Hepatocyte (in vitro differentiated cells): ENCODE measurements around the gene SLC5A10. TPM values are rescaled to one million over a fixed set of nuclear protein-coding genes. Genes with fewer than 3 reads are reported as not detected.
A peak's percentile ranks its signal among the peaks of the same experiment; 100 is the strongest.

Source experiments
- DNase-seq: peaks from one replicate; pipeline ENCODE4 v3.0.0-alpha.2; 2016; ENCODE audit warnings: low spot score
- H2AFZ ChIP-seq: fragments of 200-600 bp; sonication (generic); 2 replicates; pipeline ENCODE4 v1.6.0; 2016; ENCODE audit warnings: antibody characterized with exemption, mild to moderate bottlenecking
- H3K27ac ChIP-seq: fragments of 200-600 bp; sonication (generic); 2 replicates; pipeline ENCODE4 v1.5.1; 2016; ENCODE audit warnings: mild to moderate bottlenecking
- H3K27me3 ChIP-seq: fragments of 200-600 bp; sonication (generic); 2 replicates; pipeline ENCODE4 v1.6.1; 2016
- H3K36me3 ChIP-seq: fragments of 200-600 bp; sonication (generic); replicated peaks from 2 replicates; pipeline ENCODE4 v1.5.1; 2016; ENCODE audit warnings: low read depth; ENCODE audit not compliant: insufficient read depth
- H3K4me1 ChIP-seq: fragments of 200-600 bp; sonication (generic); 2 replicates; pipeline ENCODE4 v1.5.1; 2016; ENCODE audit warnings: mild to moderate bottlenecking, moderate library complexity; ENCODE audit not compliant: insufficient read depth
- H3K4me2 ChIP-seq: fragments of 200-600 bp; sonication (generic); 2 replicates; pipeline ENCODE4 v1.6.0; 2016
- H3K4me3 ChIP-seq: fragments of 200-600 bp; sonication (generic); 2 replicates; pipeline ENCODE4 v1.5.1; 2016; ENCODE audit warnings: mild to moderate bottlenecking
- H3K79me2 ChIP-seq: fragments of 200-600 bp; sonication (generic); 2 replicates; pipeline ENCODE4 v1.6.0; 2017; ENCODE audit warnings: mild to moderate bottlenecking
- H3K9me2 ChIP-seq: fragments of 200-600 bp; sonication (generic); replicated peaks from 2 replicates; pipeline ENCODE4 v1.6.0; 2017; ENCODE audit warnings: mild to moderate bottlenecking; ENCODE audit not compliant: insufficient read depth
- H3K9me3 ChIP-seq: fragments of 200-600 bp; sonication (generic); 2 replicates; pipeline ENCODE4 v1.5.1; 2016; ENCODE audit warnings: low read depth, mild to moderate bottlenecking
- H4K20me1 ChIP-seq: fragments of 200-600 bp; sonication (generic); 2 replicates; pipeline ENCODE4 v1.6.0; 2016; ENCODE audit warnings: mild to moderate bottlenecking; ENCODE audit not compliant: insufficient read depth, poor library complexity, severe bottlenecking
- CTCF ChIP-seq: fragments of 200-600 bp; sonication (generic); IDR thresholded peaks from 2 replicates; pipeline ENCODE4 v1.5.1; 2016; ENCODE audit warnings: antibody characterized with exemption, mild to moderate bottlenecking; ENCODE audit not compliant: poor library complexity
- EZH2 ChIP-seq: fragments of 200-600 bp; sonication (generic); IDR thresholded peaks from 2 replicates; pipeline ENCODE4 v1.6.1; 2016; ENCODE audit warnings: antibody characterized with exemption, mild to moderate bottlenecking, borderline replicate concordance
- EZH2phosphoT487 ChIP-seq: fragments of 200-600 bp; sonication (generic); IDR thresholded peaks from one replicate; pipeline ENCODE4 v1.6.1; 2018; ENCODE audit warnings: antibody characterized with exemption, mild to moderate bottlenecking, low read depth, moderate library complexity; ENCODE audit not compliant: unreplicated experiment, severe bottlenecking
- WGBS: methylation state at CpG from one replicate; pipeline ENCODE4 v1.1.6; 2016; ENCODE audit warnings: low lambda C conversion rate; ENCODE audit errors: missing lambda C conversion rate; 5-methylcytosine and 5-hydroxymethylcytosine counted together
- polyA plus RNA-seq: library from polyadenylated mRNA; unstranded; fragments of >200 nt; fragmentation: Nextera tagmentation; extraction: Ambion mirVana; gene quantifications from 2 replicates; pipeline ENCODE4 v1.2.1, GENCODE V29; 2016
- total RNA-seq: library from RNA; depleted of rRNA; stranded (reverse); fragments of >200 nt; gene quantifications from 2 replicates; pipeline ENCODE4 v1.2.3, GENCODE V29; 2014

SLC5A10 gene
- total and polyA plus RNA-seq, 2 experiments from 2014 or later = 0.22 TPM; not detected in 1

- Histone ChIP-seq H3K36me3 (no peaks in the 10 kb centered on the region), H3K79me2 (no peaks in the 10 kb centered on the region), H3K27me3 (no peaks in the 10 kb centered on the region), H3K9me3 (no peaks in the 10 kb centered on the region), H2AFZ (no peak overlapping the region), H4K20me1 (no peaks in the 10 kb centered on the region), H3K4me1 (peaks cover 31% of the 10 kb centered on the region), H3K27ac (peak overlapping the region; percentile 66), H3K9me2 (no peaks in the 10 kb centered on the region), H3K4me2 (no peak overlapping the region), H3K4me3 (no peak overlapping the region)
- WGBS = 55% methylated on average over 18 of the region's 19 CpGs
- peak; percentile 51 for DNase-seq
- TF ChIP-seq EZH2 (no peak), CTCF (no peak), EZH2phosphoT487 (no peak)
These were observed 15.1 kb downstream of the SLC5A10 start for GRCh38 chr17:18966831-18967624.

GRCh38 chr17:18967916-18968315, 16.0 kb downstream of the SLC5A10 start:
- Histone ChIP-seq H3K4me1 (peaks cover 29% of the 10 kb centered on the region), H3K9me3 (no peaks in the 10 kb centered on the region), H3K4me3 (no peak overlapping the region), H3K36me3 (no peaks in the 10 kb centered on the region), H3K27me3 (no peaks in the 10 kb centered on the region), H3K4me2 (no peak overlapping the region), H4K20me1 (no peaks in the 10 kb centered on the region), H3K27ac (peak overlapping the region; percentile 66), H2AFZ (no peak overlapping the region), H3K79me2 (no peaks in the 10 kb centered on the region), H3K9me2 (no peaks in the 10 kb centered on the region)
- DNase-seq = peak; percentile 53
- TF ChIP-seq EZH2phosphoT487 = no peak
- no peak for TF ChIP-seq EZH2
- no peak for TF ChIP-seq CTCF
- WGBS = 41% methylated on average over 4 of the region's 4 CpGs

GRCh38 chr17:18968345-18968744, 16.4 kb downstream of the SLC5A10 start:
- Histone ChIP-seq H3K27ac (peak overlapping the region; percentile 66), H3K4me2 (no peak overlapping the region), H3K36me3 (no peaks in the 10 kb centered on the region), H4K20me1 (no peaks in the 10 kb centered on the region), H3K4me1 (peaks cover 25% of the 10 kb centered on the region), H3K9me3 (no peaks in the 10 kb centered on the region), H3K27me3 (no peaks in the 10 kb centered on the region), H3K4me3 (no peak overlapping the region), H3K9me2 (no peaks in the 10 kb centered on the region), H2AFZ (no peak overlapping the region), H3K79me2 (no peaks in the 10 kb centered on the region)
- no peak for DNase-seq
- WGBS = 79% methylated on average over 4 of the region's 4 CpGs
- no peak for TF ChIP-seq EZH2
- TF ChIP-seq EZH2phosphoT487 = no peak
- no peak for TF ChIP-seq CTCF
